HG03442 (cell line): Measurements from ENCODE around the gene WEE2.
A peak's percentile ranks its signal among the peaks of the same experiment; 100 is the strongest.
"Not testable (repeated sequence)": the region's sequence is repeated elsewhere in the genome, so short reads cannot be mapped to it uniquely, and the experiment has no call there.

ENCODE experiments used
- ATAC-seq: cut with Tn5 transposase; IDR thresholded peaks from one replicate; pipeline ENCODE4 v1.9.1; 2021; ENCODE audit warnings: mild to moderate bottlenecking, moderate library complexity; ENCODE audit not compliant: unreplicated experiment

WEE2 gene

DNA sequence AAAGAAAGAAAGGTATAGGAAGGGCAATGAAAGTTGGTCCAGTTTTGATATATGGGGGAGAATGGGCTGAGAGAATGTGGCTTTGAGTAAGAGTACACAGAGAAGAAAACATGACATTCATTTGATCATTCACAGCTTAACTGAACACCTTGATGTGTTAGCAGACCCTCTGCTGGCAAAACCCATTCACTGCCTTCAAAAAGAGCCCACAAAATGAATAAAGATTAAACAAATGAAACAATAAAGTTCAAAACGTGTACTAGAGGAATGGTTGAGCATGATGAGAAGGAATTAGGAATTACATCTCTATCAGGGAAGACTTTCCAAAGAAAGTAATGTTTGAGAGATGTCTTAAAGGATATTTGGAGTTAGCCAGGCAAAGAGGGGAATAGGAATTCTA is 2.1 kb downstream of the WEE2 start:
- no peak for ATAC-seq

DNA sequence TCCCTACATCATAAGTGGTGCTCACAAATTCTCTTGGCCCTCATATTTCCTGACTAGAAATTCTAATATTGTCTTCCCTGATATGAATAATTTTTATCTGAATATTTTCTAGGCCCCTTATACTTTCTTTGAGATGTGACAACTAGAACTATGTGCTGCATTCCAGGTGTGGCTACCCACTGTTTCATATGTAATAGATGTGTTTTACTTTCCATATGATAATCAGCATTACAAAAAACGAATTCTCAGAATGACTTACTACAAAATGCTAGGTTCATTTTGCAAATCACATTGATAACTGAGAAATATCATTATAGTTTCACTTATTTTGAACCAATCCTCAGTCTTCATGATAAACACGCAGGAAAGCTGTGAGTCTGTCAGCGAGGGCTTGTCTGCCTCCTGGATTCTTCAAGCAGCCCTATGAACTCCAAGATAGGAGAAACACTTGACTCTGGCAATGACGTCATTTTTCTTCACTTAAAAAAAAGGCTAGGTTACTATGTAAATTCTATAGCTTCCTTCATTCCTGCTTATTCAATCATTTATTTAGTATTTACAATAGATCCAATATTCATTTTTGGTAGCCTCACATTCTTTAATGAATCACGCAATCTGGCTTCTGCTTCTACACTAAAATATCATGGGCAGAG is 4.6 kb downstream of the WEE2 start:
- ATAC-seq, result no peak

DNA sequence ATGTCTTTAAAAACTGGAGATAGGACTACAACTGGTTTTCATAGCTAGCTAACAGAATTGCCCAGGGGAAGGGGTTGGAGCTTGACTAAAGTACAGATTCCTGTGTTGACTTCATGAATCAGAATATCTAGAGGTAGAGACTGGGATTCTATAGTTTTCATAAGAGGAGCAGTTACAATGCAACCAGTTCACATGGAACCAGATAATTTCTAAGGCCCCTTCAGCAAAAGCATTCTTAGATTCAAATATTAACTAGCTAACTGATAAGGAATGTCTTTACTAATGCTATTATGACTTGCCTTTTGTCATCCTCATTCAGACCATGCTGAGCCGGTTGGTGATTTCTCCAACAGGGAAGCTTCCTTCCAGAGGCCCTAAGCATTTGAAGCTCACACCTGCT is 5.7 kb downstream of the WEE2 start:
- no peak for ATAC-seq

DNA sequence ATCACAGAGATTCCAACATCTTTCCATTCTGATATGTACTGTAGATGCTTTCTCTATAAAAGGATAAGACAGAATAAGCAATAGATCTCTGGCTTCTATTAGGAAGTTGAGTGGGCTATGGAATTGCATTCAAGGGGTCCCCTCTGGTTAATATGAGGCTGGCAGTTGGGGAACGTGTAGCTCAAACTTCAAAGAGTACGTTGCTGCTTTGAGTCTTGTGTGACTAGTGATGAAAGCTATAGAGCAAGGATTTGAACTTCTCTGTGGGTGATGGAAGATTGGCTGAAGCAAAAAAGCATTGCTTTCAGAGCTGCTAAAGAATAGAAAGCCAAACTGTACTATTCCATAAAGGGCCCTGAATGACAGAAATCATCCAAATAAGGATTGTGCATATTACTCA is 6.4 kb downstream of the WEE2 start:
- no peak for ATAC-seq

DNA sequence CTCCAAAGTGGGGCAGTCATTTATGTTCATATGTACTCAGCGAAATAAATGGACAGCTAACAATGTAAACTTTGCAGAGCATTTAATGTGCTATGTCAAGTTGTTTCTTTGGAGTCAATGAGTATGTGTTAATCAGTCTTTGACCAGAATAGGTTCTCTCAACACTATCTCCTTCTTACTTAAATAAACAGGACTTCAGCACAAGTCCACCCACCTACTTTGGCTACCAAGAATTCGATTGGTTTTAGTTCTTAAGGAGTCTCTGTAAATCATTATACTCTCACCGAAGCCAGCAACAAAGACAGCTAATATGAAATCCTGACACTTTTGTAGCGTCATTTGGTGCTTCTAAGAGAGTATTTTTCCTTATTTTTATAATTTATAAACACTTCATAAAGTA is 6.9 kb downstream of the WEE2 start:
- no peak for ATAC-seq

DNA sequence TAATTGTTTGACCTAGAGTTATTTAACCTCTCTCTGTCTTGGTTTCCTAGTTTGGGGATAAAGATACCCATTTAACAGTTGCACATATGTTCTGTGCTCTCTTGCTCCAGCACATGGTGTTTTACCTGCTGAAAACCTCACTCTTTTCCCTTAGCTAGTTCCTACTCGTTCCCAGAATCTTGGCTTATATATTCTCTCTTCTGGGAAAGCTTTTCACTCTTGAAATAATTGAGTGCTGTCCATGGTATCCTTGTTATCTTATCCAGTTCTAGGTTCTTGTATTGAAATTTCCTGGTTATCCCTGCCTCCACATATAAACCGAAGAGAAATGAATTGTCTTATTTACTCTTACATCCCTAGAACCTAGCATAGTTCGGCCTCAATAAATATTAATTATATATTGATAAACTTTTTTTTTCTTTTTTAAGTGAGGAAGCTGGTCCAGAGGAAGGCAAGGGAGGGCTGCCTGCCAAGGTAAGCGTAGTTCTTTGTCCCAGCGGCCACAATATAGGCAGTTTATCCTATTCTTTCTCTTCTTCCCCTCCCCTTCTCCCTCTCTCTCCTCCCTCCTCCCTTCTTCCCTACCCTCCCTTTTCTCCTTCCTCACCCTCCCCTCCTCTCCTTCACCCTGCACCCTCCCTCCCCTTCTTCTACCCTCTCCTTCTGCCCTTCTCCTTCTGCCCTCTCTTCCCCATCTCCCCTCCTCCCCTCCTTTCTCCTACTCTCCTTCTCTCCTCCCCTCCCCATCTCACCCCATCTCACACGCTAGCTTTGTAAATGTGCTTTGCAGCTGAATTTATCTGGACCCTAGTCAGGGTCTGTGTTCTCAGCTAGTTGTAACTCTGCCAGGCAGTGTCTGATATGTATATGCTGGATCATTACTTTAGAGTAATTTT is 7.9 kb downstream of the WEE2 start:
- no peak for ATAC-seq

DNA sequence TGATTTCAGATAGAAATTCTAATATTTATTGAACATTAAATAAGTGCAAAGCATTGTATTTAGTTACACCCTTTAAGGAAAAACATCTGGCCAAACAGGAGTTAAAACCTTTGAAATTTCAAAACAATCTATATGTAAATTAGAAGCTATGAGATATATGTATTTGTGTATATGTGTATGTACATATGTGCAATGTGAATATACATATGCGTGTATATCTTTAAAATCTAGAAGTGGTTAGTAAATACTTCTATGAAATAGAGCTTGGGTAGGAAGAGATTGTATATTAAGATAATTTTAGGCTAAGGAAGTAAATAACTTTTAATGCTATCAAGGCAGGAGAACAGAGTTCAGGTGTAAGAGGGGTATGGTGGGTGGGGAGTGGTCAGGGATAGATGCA is 9.3 kb downstream of the WEE2 start:
- no peak for ATAC-seq

DNA sequence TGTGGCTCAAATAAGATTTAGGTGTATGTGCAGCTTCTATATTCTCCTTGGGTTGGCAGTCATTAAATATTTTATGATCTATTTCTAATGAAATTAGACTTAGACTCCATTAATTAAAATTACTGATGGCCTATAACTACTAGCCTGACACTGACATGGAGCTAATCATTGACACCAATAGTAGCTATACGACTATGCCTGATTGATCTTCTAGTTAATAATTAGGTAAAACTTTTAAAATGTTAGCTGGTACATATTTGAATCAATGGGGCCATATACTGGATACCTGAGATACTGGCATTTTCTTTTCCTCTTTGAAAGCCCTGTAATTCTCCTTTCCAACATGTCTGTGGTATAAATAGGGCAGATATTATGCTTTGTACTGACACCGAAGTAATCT is 14.4 kb downstream of the WEE2 start:
- no peak for ATAC-seq

DNA sequence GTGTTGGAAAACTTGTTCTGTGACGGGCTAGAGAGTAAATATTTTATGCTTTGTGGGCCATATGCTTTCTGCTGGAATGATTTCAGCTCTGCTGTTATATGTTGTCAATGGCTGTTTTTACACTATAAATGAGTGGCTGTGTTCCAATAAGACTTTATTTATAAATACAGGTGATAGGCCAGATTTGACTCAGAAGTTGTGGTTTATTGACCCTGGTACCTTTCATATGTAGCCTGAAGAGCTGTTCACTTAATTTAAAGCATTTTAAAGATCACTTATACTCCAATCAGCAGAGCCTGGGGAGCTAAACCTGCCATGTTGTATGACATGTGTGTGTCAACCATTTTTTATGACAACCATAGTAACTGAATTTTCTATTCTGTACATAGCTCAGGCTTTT is 20.9 kb downstream of the WEE2 start:
- no peak for ATAC-seq

DNA sequence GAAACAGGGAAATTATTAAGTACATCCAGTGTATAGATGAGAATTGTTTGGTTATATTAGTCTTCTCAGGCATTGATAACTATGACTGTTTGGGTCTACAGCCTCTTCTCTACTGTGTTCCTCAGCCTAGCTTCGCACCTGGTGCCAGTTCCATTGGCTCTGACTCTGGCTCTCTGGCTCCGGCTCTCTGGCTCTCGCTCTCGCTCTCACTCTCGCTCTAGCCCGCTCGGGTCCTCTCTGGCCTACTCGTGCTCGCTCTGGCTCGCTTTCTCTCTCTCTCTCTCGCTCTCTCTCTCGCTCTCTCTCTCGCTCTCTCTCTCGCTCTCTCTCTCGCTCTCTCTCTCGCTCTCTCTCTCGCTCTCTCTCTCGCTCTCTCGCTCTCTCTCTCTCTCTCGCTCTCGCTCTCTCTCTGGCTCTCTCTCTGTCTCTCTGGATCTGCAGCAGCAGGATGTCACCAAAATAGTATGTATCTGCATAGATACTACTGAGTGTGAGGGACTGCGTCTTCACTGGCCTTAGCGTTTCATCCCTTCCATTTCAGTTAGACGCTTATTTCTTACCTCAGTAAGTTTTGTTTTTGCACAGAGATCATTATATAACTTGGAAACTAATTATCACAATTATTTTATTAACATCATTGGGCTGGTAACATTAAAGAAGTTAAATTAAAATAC is 23.5 kb downstream of the WEE2 start:
- ATAC-seq, result no peak

DNA sequence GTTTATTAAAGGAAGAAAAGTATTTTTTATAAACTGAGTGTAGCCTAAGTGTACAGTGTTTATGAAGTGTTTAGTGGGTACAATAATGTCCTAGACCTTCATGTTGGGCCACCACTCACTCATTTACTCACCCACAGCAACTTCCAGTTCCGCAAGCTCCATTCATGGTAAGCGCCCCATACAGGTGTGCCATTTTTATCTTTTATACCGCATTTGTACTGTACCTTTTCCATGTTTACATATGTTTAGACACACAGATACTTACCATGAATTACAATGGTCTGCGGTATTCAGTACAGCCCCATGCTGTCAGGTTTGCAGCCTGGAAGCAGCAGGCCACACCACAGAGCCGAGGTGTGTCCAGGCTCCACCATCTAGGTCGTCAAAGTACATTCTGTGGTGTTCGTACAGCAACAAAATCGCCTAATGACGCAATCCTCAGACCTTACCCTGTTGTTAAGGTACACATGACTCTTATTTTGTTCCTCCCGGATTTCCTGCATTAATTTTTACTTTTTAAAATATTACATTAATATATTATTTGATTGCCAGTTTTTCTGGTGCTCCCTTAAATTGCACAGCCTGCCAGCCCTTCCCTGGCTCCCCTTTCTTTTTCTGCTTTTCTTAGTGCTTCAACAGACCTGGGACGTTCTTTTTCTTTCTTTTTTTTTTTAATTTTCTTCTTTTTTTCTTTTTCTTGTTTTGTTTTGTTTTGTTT is 29.1 kb downstream of the WEE2 start:
- no peak for ATAC-seq

DNA sequence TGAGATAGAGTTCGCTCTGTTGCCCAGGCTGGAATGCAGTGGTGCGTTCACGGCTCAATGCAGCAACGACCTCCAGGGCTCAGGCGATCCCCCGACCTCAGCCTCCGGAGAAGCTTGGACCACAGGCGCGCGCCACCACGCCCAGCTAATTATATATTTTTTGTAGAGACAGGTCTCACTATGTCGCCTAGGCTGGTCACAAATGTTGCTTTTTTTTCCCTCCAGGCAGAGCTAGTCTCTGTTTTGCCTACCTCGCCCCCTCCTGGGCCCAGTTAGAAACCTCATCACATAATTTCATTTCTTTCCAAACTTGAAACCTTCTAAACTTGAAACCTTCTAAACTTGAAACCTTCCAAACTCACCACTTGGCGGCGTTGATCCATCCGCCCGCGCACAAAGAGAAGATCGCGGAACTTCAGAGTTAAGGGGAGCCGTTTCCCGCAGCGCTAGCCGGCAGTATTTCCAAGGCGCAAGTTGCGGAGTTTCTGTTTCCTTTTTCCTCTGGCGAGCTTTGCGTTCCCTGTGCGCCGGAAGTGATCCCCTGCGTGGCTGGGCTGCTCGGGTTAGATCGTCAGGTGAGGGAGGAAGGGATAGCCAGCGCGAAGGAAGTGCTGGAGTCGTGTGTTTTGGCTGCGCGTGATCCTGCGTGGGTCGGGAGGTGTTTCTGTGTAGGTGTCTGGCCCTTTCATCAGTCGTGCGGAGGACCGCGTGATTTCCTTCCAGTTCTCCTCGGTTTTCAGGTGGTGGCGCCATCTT is 29.9 kb downstream of the WEE2 start, which contains the start of gene SSBP1:
SSBP1 (plus strand) TSS at position 523 of the 756 bp plus-strand sequence. CDS start 809 bp downstream, outside the sequence.
- peak; percentile 87 for ATAC-seq

DNA sequence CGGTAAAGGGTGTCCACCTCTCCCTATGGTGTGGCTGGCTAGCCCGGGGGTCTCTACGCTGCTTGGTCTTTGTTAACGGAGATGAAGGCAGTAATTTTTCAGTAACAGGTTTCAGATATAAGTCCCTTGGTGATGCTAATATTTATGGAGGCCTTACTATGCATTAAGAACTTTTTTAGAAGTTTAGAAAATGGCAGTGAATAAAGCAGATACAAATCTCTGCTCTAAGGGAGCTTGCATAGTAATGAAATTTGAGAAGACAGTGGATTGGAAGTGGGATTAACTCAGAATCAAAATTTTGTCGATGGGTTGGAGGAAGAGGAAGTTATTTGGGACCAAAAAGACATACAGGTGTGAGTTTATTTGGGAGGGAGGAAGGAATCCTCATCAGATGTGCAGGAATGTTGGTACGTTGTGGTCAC is 30.4 kb downstream of the WEE2 start:
- ATAC-seq, result no peak

DNA sequence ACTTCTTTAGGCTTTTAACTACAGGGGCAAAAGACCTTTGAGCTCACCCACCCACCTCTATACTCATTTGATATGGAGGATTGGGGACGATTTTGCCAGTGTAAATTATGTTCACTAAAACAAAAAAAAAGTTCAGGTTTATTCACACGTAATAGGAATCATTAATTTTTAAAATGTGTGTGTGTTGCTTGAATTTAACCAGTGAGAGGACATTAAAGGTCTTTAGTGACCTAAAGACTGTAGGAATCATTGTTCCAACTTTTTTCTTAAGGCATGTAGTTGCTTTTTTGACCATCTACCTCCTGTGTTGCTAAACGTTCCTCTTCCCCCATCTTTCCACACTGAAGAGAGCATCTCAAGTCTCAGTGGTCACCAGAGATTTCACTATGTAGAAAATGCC is 31.1 kb downstream of the WEE2 start:
- ATAC-seq, result no peak

DNA sequence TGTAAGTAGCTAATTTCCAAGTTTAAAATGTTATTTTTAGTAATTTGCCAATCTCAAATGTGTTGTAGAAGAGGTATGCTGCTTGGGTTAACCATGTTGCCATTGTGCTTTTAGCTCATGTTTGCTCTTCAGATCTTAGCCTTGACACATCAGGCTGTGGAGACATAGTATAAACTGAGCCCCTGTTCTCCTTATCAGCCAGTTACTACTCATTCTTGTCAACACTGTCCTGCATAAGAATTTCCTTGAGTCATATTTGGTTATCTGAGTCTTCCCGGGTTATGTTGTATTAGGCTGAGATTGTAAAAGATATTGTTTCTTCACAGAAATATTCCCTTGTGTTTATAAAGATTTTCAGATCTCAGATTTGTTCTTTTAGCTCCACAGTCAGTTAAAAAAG is 34.1 kb downstream of the WEE2 start:
- ATAC-seq, result no peak

DNA sequence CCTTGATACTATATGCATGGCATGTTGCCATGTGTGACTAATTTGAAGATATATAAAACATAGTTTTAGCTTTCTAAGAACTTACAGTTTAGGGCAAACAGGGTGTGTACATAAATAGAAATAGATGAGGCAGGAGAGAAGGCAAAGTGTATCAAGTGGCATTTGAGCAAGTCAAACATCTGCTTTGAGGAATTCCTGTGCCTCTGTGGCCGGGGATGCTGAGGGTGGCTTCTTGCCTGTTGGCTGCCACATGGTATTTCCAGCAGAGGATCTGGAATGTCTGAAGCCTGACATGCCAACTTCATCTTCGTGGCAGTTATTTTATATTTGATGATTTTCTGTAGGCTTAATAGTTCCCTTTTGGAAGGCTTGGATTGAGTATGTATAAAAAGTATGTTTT is 36.0 kb downstream of the WEE2 start:
- no peak for ATAC-seq

DNA sequence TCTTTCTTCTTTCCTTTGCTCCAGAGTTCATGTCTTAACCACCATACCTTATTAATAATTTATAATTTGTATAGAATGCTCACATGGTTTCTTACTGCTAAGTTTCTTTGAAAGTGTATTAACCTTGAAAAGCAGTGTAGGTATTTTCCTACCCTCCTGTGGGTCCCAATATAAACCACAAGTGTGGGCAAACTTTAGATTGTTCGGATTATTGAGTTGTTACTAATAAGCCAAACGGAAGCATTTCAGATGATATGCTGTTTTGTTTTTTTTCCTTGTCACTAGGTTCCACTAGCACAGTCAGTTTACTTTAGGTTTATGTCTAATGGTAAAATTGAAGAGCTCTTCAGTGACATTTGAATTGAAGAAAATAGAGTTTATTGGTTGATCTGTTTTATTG is 40.2 kb downstream of the WEE2 start:
- no peak for ATAC-seq

DNA sequence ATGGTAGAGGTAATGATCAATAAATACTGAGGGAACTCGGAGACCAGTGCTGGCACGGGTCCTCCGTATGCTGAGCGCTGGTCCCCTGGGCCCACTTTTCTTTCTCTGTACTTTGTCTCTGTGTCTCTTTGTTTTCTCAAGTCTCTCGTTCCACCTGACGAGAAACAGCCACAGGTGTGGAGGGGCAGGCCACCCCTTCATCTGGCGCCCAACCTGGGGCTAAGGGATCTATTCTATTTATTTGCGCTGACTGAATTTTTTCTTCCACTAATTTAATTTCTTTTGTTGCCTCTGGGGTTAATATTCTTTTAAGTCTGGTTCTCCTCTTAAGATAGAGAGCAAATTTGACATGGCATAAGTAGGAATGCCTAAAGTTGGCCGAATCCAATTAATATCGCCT is 43.8 kb downstream of the WEE2 start:
- not testable (repeated sequence) for ATAC-seq

DNA sequence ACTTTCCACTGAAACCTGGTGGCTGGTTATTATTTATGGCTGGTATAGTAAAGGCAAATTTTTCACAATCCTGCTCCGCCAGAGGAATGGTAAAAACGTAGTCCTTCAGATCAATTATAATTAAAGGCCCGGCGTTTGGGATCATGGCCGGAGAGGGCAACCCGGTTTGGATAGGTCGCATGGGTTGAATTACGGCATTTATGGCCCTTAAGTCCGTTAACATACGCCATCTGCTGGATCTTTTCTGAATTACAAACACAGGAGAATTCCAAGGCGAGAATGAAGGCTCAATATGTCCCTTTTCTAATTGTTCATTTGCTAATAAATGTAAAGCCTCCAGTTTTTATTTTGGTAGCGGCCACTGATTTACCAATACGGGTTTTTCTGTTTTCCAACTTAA is 44.5 kb downstream of the WEE2 start:
- ATAC-seq, result no peak

DNA sequence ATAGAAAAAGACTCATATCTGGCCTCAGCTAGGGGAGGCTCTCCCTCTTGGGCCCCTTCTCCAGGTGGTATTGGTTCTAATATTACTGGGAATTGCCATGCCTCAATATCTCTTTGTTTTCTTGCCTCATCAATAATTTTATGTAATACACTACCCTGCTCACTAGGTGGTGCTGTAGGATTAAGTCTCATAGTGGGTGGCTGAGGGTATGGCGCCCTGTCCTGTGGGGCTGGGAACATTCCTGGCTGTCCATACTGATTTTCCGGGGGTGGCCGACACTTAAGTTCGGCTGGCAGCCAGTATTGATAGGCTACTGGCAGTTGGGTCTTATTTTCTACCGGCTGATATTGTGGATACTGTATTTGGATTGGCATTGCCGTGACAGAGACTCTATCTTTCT is 46.8 kb downstream of the WEE2 start:
- no peak for ATAC-seq
